HG03558 (cell line): ENCODE measurements around the gene NECTIN4.

Experiments
- ATAC-seq: cut with Tn5 transposase; IDR thresholded peaks from one replicate; pipeline ENCODE4 v1.9.1; 2021; ENCODE audit warnings: moderate number of reproducible peaks; ENCODE audit not compliant: unreplicated experiment; ENCODE audit errors: extremely low read depth

The NECTIN4 gene

GRCh38 chr1:161083748-161084596, 5.4 kb downstream of the NECTIN4 start:
- no peak for ATAC-seq

GRCh38 chr1:161082996-161083747, 6.2 kb downstream of the NECTIN4 start:
- no peak for ATAC-seq

GRCh38 chr1:161082483-161082882, 6.9 kb downstream of the NECTIN4 start:
- no peak for ATAC-seq

- ATAC-seq: no peak
These were observed 7.8 kb downstream of the NECTIN4 start for GRCh38 chr1:161081519-161081918.

- ATAC-seq: no peak
These were observed 8.6 kb downstream of the NECTIN4 start for GRCh38 chr1:161080441-161081405.

- ATAC-seq: no peak
These were observed 9.8 kb downstream of the NECTIN4 start for GRCh38 chr1:161079436-161080110.

- ATAC-seq: no peak
These were observed 11.9 kb downstream of the NECTIN4 start for GRCh38 chr1:161077426-161077825.

GRCh38 chr1:161076410-161076809, 12.9 kb downstream of the NECTIN4 start:
- no peak for ATAC-seq

GRCh38 chr1:161074676-161075368, 14.5 kb downstream of the NECTIN4 start:
- ATAC-seq: no peak

- no peak for ATAC-seq
These were observed 15.8 kb downstream of the NECTIN4 start for GRCh38 chr1:161073474-161074121.

GRCh38 chr1:161072751-161073449, 16.5 kb downstream of the NECTIN4 start:
- ATAC-seq: no peak

- no peak for ATAC-seq
These were observed 17.4 kb downstream of the NECTIN4 start for GRCh38 chr1:161071886-161072371.

GRCh38 chr1:161070761-161071160, 18.6 kb downstream of the NECTIN4 start:
- no peak for ATAC-seq

GRCh38 chr1:161069731-161070270, 19.6 kb downstream of the NECTIN4 start, which contains the start of gene ARHGAP30:
Gene ARHGAP30 (minus strand): TSS chr1:161069891. CDS start chr1:161069624, 267 bp downstream.
- peak; percentile 81 for ATAC-seq

GRCh38 chr1:161069241-161069640, 20.1 kb downstream of the NECTIN4 start:
- ATAC-seq: no peak

- ATAC-seq: no peak
These were observed 20.8 kb downstream of the NECTIN4 start for GRCh38 chr1:161068306-161069234.
